GM21529 (cell line): ENCODE measurements around the gene PARVA.

Source experiments
- ATAC-seq: cut with Tn5 transposase; IDR thresholded peaks from one replicate; pipeline ENCODE4 v1.9.1; 2021; ENCODE audit not compliant: unreplicated experiment

PARVA gene

GRCh38 chr11:12376259-12377081 lies 901 bp upstream of the PARVA start:
- no peak for ATAC-seq

DNA sequence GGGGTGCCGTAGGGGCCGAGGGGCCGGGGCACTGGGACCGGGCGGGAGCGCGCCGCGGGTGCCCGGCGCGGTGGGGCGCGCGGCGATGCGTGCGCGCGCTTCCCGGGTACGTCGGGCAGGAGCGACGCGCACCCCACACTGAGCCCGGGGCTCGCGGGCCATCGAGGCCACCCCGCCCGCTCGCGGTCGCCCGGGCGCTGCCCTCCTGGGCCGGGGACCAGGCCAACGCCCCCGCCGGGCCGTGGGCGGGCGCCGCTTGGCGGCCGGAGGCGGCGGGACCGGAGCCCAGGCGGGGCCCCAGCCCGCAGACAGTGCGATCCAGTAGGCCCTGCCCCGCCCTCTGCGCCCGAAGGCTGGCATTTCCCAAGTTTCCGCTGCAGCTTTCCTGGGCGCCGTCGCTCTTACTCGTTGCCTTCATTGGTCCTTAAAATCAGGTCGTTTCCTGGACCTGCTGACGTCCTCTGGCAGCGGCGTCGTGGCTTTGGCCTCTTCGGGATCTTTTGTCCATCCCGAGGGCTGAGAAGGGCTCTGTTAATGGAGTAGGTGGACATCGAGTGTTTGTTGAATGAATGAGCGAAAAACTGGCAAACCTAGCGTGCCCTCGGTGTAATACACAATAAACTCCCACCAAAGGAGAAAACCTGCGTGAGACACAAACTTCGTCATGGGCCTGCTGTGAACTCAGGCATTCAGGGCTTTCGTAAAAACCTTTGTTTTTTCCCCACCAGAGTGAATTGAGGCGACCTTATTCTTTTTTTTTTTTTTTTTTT lies 638 bp downstream of the PARVA start:
- ATAC-seq, result no peak

DNA sequence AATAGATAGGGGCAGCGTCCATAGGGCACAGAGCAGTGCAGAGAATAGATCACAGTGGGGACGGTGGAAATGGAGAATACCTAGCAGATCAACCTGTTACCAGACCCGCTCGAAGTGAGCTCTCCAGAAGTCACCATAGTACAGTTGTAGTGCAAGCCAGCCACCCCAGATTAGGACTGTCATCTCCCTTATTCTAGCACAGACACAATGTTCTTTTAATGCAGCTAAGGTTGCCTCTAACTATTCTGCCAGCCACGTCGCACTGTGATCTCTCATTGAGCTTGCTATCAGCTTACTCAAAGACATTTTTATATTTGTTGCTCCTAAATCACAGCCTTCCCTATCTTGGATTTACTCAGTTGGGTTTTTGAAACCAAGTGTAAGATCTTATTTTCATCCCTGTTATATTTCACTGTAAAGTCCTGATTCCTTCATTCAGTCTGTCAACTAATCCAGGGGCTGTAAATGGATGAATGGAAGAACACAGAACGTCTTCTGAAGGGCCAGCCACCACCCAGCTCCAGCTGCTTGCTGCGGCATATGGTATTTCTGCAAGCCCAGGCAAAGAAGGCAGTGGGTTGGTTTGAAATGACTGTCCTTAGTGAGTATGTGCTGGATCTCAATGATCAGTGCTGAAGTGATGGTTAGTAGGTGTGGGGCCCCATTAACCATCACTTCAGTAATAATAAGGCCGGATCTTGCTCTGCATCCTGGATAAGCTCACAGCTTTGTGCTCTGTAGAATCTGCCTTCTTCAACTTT lies 3.4 kb downstream of the PARVA start:
- ATAC-seq, result no peak

GRCh38 chr11:12381875-12382274 lies 4.5 kb downstream of the PARVA start:
- no peak for ATAC-seq

GRCh38 chr11:12382451-12382850 lies 5.1 kb downstream of the PARVA start:
- ATAC-seq, result no peak

- ATAC-seq, result no peak
Measured at GRCh38 chr11:12386309-12386708, 8.9 kb downstream of the PARVA start.

GRCh38 chr11:12386745-12387144 lies 9.4 kb downstream of the PARVA start:
- no peak for ATAC-seq

- no peak for ATAC-seq
Measured at GRCh38 chr11:12388173-12388572, 10.8 kb downstream of the PARVA start.

DNA sequence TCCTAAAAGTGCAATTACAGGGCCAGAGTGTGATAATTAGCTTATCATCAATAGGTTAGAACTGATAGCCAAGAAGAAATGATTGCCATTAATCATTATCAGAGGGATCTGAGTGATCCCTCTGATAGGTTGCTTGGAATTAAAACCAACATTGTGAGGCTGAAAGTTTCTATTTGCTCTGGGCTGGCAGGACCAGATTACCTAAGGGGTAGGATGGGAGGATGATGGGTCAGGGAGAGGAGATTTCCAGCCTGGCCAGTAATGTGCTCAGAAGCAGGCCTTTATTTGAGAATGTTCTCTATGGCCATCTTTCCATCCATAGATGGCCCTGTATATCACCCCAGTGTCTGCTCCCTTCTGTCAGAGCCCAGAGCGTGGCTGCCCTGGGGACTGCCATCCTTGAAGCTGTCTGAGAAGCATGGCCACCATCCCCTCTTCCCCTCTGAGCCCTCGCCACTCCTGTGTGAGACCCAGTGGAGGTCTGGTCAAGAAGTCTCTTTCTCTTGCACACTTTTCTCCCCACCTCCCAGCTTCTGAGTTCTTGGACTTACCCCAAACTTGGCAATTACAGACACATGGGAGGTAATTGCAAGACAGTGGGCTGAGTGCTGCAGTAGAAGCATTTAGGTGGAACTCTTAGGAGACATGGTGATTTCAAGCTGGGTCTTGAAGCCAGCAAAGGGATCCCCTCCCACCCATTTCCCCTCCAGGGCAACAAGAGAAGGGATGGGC lies 11.7 kb downstream of the PARVA start:
- no peak for ATAC-seq

DNA sequence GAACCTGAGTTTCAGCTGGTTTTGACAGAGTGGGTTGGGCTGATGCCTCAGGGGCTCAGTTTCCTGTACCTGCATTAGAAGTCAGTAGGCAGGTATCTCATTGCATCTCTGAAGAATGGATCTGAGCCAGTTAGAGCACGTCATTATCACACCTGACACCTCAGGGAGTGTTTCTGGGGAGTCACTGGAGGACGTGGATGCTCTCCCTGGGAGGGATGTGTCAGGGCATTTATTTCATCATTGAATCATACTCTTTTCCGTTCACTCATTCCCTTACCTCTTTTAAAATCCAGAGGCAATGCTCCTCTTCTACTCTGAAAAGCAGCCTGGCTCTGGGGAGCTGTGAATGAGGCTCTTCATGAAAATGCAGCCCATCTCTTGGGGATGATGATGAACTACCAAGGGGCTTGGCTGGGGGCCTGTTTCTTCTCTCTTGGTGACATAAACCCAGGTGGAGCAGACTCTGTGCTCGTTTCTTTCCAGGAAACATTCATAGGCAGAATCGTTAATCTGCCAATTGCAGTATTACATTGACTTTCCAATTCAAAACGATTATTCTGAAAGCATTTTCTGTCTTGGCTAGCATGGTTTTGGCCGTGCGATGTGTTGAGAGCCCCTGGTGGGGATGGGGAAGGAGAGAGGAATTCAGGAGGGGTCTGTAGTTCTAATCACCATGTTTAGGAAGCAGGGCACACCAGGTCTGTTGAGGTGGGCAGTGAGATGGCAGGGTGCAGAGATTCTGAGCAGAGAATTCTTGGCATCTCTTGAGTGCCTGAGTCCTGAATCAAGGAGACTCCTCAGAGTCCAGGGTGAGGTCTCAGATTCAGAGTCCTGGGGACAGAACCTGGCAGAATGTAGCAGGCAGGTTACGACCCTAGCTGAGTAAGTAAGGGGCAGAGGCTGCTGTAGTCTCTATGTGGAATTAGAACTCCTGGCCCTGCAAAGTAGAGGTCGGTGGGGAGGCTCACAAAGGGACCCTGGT lies 12.6 kb downstream of the PARVA start:
- no peak for ATAC-seq

- ATAC-seq, result no peak
Measured at GRCh38 chr11:12390687-12391110, 13.3 kb downstream of the PARVA start.

- no peak for ATAC-seq
Measured at GRCh38 chr11:12392672-12393071, 15.3 kb downstream of the PARVA start.

DNA sequence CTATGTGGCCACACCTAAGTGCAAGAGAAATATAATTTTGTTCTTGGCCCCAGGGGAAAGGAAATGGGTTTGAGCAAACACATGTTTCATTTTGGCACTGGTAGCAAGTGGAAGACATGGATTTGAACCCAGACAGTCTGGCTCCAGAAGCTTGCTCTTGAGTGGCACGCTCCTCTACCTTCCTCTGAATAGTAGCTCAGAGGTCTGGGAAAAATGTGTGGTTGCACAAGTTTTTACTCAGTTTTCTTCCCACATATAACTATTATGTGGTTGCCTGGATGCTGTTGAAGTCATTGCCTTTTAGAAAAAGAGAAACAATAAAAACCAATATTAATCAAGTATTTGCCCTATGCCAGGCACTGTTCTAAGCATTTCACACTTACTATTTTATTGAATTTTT lies 16.3 kb downstream of the PARVA start:
- no peak for ATAC-seq

- no peak for ATAC-seq
Measured at GRCh38 chr11:12394601-12395000, 17.2 kb downstream of the PARVA start.

GRCh38 chr11:12395333-12395732 lies 18.0 kb downstream of the PARVA start:
- no peak for ATAC-seq

- no peak for ATAC-seq
Measured at GRCh38 chr11:12397931-12398334, 20.6 kb downstream of the PARVA start.

DNA sequence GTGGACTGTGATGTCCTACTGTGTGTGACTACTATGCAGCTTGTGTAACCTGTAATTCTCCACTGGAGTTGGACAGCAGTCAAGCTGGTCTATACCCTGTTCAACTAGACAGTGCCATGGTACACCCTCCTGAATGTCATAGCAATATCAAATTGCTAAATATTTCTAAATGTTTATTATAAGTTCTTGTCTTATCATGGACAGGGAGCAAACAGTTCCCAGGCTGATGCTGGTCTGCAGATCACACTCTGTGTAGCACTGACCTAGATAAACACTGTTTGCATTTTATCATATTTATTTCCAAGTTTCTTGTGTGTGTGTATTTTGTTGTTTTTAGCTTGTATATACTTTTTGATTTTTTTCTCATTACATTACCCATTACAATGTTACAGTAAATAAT lies 22.0 kb downstream of the PARVA start:
- no peak for ATAC-seq

DNA sequence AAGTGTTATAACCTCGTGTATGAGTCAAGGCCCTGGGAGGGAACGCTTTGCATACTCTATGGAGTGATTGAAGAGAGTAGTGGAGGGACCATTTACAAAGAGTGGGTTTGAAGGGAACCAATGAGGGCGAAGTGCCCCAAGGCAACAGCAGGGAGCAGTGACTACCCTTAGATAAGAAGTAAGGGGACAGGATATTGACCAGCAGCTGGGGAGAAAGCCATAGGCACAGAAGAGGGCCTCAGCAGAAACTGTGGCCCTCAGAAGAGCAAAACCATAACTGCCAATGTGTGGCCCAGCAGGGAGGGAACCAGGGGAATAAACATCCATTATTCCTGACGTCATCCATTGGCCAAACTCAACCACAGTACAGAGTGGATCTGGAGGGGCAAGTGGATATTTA lies 24.7 kb downstream of the PARVA start:
- ATAC-seq, result no peak

DNA sequence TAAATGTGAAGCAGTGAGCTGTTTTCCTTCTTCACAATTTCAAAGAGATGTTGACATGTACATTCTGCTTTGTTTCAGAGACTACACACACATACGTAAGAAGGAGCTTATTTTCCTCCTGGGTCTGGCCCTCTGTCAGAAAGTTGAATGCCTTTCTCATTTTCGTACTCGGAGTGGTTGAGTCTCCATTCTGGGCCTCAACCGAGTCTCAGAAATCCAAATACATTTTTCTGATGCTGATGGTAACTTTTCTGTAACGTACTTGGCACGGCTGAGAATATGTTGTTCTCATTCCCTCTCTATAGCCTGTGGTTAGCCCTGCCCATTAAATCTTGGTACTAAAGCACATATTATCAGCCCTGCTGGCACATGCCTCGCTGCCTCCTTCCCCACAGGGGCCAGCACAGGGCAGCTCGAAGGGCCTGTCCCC lies 25.3 kb downstream of the PARVA start:
- no peak for ATAC-seq
